A549 (cell line): ENCODE data around the gene VAV3. TPM values are rescaled to one million over a fixed set of nuclear protein-coding genes. Genes with fewer than 3 reads are reported as not detected.

Source experiments
- ATAC-seq, 2 experiments: fragments of 200-7000 bp in 1 of 2; fragments of >200 bp in 1 of 2; cut with Nextera tagmentation in 1 of 2; cut with Tn5 transposase in 1 of 2; 3 replicates each; pipeline versions ENCODE4 v1.8.0 to v1.9.1; 2018 to 2020; ENCODE audit warnings: mild to moderate bottlenecking in 1 of 2, moderate library complexity in 1 of 2
- CTCF ChIA-PET: fragments of 300-600 bp; sonication (Branson Sonifier 250); formaldehyde crosslinking; extraction: SDS; loops from one replicate; lab custom pipeline; 2021; ENCODE audit warnings: antibody characterized with exemption, inconsistent platforms; lab: Yijun Ruan, JAX
- POLR2A ChIA-PET: fragments of 350-600 bp; formaldehyde crosslinking; extraction: SDS; loops from one replicate; lab custom pipeline; 2021; ENCODE audit warnings: antibody characterized with exemption, inconsistent platforms; lab: Yijun Ruan, JAX
- DNase-seq, 2 experiments: peaks; one replicate each; pipeline versions ENCODE4 v3.0.0 to v3.0.0-alpha.2; 2011 to 2016; ENCODE audit warnings: low read depth in 1 of 2, low spot score in 1 of 2
- FAIRE-seq: peaks from 2 replicates; lab custom pipeline; 2011; peaks lifted over from hg19 to GRCh38; lab: Jason Lieb, UNC
- H3K27ac ChIP-seq, 2 experiments: fragments of >200 bp; sonication (Bioruptor Twin); formaldehyde crosslinking; 3 replicates each; pipeline ENCODE4 v1.5.1; 2016 to 2017
- H3K4me1 ChIP-seq: fragments of >200 bp; sonication (Bioruptor Twin); formaldehyde crosslinking; 3 replicates; pipeline ENCODE4 v1.6.1; 2016
- H3K4me2 ChIP-seq: fragments of >200 bp; sonication (Bioruptor Twin); formaldehyde crosslinking; 3 replicates; pipeline ENCODE4 v1.6.1; 2016
- H3K4me3 ChIP-seq: fragments of >200 bp; sonication (Bioruptor Twin); formaldehyde crosslinking; 3 replicates; pipeline ENCODE4 v1.5.1; 2016
- H3K9me3 ChIP-seq: fragments of >200 bp; sonication (Bioruptor Twin); formaldehyde crosslinking; 3 replicates; pipeline ENCODE4 v1.6.1; 2016
- CTCF ChIP-seq: fragments of >200 bp; sonication (Bioruptor Twin); formaldehyde crosslinking; IDR thresholded peaks from 3 replicates; pipeline ENCODE4 v1.5.1; 2016
- EHMT2 ChIP-seq: fragments of 200-600 bp; sonication (generic); IDR thresholded peaks from 2 replicates; pipeline ENCODE4 v1.6.1; 2016; ENCODE audit warnings: antibody characterized with exemption, low read depth, mild to moderate bottlenecking, moderate library complexity
- FOSL2 ChIP-seq, 2 experiments: fragments of 450-650 bp in 1 of 2; fragments of >200 bp in 1 of 2; sonication (Bioruptor Twin) in 1 of 2; formaldehyde crosslinking; IDR thresholded peaks; 2 replicates each; pipeline versions ENCODE4 v1.5.0 to v1.6.1; 2016 to 2020; ENCODE audit warnings: mild to moderate bottlenecking in 1 of 2, moderate library complexity in 1 of 2
- HES2 ChIP-seq: fragments of >200 bp; sonication (Bioruptor Twin); formaldehyde crosslinking; IDR thresholded peaks from 2 replicates; pipeline ENCODE4 v1.6.1; 2016
- HOXB5 ChIP-seq: fragments of 250-450 bp; sonication (Bioruptor Pico); IDR thresholded peaks from 2 replicates; pipeline ENCODE4 v1.5.0; 2020; ENCODE audit warnings: mild to moderate bottlenecking, moderate library complexity
- JUN ChIP-seq, 2 experiments: fragments of >200 bp; sonication (Bioruptor Twin); formaldehyde crosslinking; IDR thresholded peaks; 2 replicates in 1 of 2; 3 replicates in 1 of 2; pipeline ENCODE4 v1.6.1; 2016 to 2017
- KDM5A ChIP-seq: fragments of 200-600 bp; sonication (generic); IDR thresholded peaks from 2 replicates; pipeline ENCODE4 v1.6.1; 2016; ENCODE audit warnings: antibody characterized with exemption, mild to moderate bottlenecking
- MAFK ChIP-seq: fragments of 450-650 bp; IDR thresholded peaks from 2 replicates; pipeline ENCODE4 v1.6.1; 2014; ENCODE audit not compliant: partially characterized antibody
- MYC ChIP-seq: IDR thresholded peaks from 2 replicates; pipeline ENCODE4 v1.6.1; 2012; ENCODE audit warnings: mild to moderate bottlenecking, inconsistent platforms, low read length, improper control_type of control experiment, borderline replicate concordance
- POLR2A ChIP-seq: IDR thresholded peaks from 2 replicates; pipeline ENCODE4 v1.6.1; 2012; ENCODE audit warnings: mild to moderate bottlenecking, low read length
- POLR2AphosphoS2 ChIP-seq: conservative IDR thresholded peaks from 2 replicates; pipeline ENCODE4 v1.6.1; 2012; ENCODE audit warnings: low read length, improper control_type of control experiment, inconsistent platforms
- RAD21 ChIP-seq, 2 experiments: fragments of >200 bp in 1 of 2; sonication (Bioruptor Twin) in 1 of 2; formaldehyde crosslinking in 1 of 2; IDR thresholded peaks in 1 of 2; conservative IDR thresholded peaks in 1 of 2; 2 replicates in 1 of 2; 3 replicates in 1 of 2; pipeline ENCODE4 v1.6.1; 2012 to 2018; ENCODE audit warnings: inconsistent platforms in 1 of 2
- RARB ChIP-seq: fragments of 250-450 bp; sonication (Bioruptor Pico); IDR thresholded peaks from 2 replicates; pipeline ENCODE4 v1.8.0; 2021; ENCODE audit warnings: mild to moderate bottlenecking, moderate library complexity
- REST ChIP-seq: fragments of 200-600 bp; sonication (generic); IDR thresholded peaks from 2 replicates; pipeline ENCODE4 v1.6.1; 2016; ENCODE audit warnings: antibody characterized with exemption, mild to moderate bottlenecking, moderate library complexity
- RNF2 ChIP-seq: fragments of 200-600 bp; sonication (generic); IDR thresholded peaks from 2 replicates; pipeline ENCODE4 v1.6.1; 2016; ENCODE audit warnings: low read depth, mild to moderate bottlenecking, antibody characterized with exemption, moderate library complexity, borderline replicate concordance
- SMC3 ChIP-seq: fragments of >200 bp; sonication (Bioruptor Twin); formaldehyde crosslinking; IDR thresholded peaks from 3 replicates; pipeline ENCODE4 v1.6.1; 2018; ENCODE audit warnings: inconsistent platforms
- TFCP2L1 ChIP-seq: fragments of 250-450 bp; sonication (Bioruptor Pico); IDR thresholded peaks from 2 replicates; pipeline ENCODE4 v1.5.0; 2021; ENCODE audit warnings: mild to moderate bottlenecking
- ZFP36 ChIP-seq: fragments of 450-650 bp; IDR thresholded peaks from 2 replicates; pipeline ENCODE4 v1.6.1; 2014; ENCODE audit warnings: borderline replicate concordance; ENCODE audit not compliant: partially characterized antibody
- ZSCAN20 ChIP-seq: fragments of 250-450 bp; sonication (Bioruptor Pico); IDR thresholded peaks from 2 replicates; pipeline ENCODE4 v1.8.0; 2022; ENCODE audit warnings: mild to moderate bottlenecking, moderate library complexity
- WGBS: methylation state at CpG from one replicate; pipeline ENCODE4 v1.1.6; 2017; ENCODE audit errors: missing lambda C conversion rate; 5-methylcytosine and 5-hydroxymethylcytosine counted together
- polyA plus RNA-seq, 4 experiments: library from polyadenylated mRNA; depleted of rRNA in 3 of 4; stranded (reverse); fragments of >200 nt; fragmentation: RNase III in 1 of 4; extraction: RNeasy Plus Mini Kit Qiagen cat#74134 plus additional on column Dnase treatment in 1 of 4; gene quantifications; 2 replicates in 3 of 4; 3 replicates in 1 of 4; pipeline ENCODE4 v1.2.3, GENCODE V29; 2011 to 2017

VAV3 gene
- polyA plus RNA-seq, 2 of the 4 experiments (the other 2 are of a cell fraction), result 12.8 to 22.7 TPM

GRCh38 chr1:107597290-107597689, 367.7 kb downstream of the VAV3 start (continued):
- TF ChIP-seq REST (no peak), TFCP2L1 (no peak)

GRCh38 chr1:107594536-107594935, 370.4 kb downstream of the VAV3 start:
- no peak overlapping the region for H3K27ac ChIP-seq
- H3K4me3 ChIP-seq, result no peak overlapping the region
- TF ChIP-seq EHMT2, result no peak
- TF ChIP-seq POLR2AphosphoS2, result no peak
- TF ChIP-seq RAD21 (conservative IDR thresholded peaks at IDR 0.05 in 1 of 2, IDR thresholded peaks at IDR 0.05 in 1 of 2), result no peak
- TF ChIP-seq RNF2, result no peak
- TF ChIP-seq RARB (CRISPR knock-in tag), result no peak
- TF ChIP-seq JUN (IDR thresholded peaks at IDR 0.05), result no peak
- TF ChIP-seq FOSL2 (IDR thresholded peaks at IDR 0.05), result no peak
- no peak for TF ChIP-seq FOSL2 (CRISPR knock-in tag; IDR thresholded peaks at IDR 0.05)
- DNase-seq (no peak), ATAC-seq (no peak), FAIRE-seq (no peak)
- 91% methylated on average over 1 of the region's 1 CpG for WGBS
- POLR2A ChIA-PET, result no interaction called here
- no peak overlapping the region for H3K4me2 ChIP-seq
- H3K9me3 ChIP-seq, result no peaks in the 10 kb centered on the region
- CTCF ChIA-PET, result no interaction called here
- H3K4me1 ChIP-seq, result peaks cover 20% of the 10 kb centered on the region; the same call in 1 of the 3 replicates

DNA sequence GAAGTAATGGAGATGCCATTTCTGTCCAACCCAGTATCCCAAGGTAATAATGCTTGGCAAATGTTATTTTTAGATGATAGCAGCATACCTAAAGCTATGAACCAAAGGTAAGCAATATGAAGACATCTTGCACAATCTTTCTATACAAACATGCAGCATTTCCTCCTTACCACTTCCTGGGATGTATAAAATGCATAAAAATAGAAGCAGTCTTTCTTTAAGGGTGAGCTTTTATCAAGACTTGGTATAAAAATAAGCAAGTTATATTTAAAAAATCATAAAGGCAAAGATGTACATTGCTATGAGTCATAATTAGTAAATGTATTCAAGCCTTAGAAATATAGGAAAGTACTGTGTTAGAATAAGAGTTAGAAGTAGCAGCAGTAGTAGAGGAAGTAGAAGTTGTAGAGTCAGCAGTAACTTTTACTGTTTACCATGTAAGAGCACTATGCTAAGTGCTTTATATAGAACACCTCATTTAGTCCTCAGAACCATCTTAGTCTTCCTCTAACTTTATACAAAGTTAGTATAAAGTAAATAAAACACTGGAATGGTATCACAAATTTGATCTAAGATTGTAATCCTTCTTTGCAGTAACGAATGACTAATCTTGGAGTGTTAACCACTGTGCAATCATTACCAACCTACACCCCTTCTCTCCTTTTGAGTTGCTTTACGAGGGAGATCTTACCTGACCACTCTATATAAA, 371.3 kb downstream of the VAV3 start:
- 0 out of 3 replicates have a peak overlapping the region, but pooled peaks have one; percentile 17 for H3K4me2 ChIP-seq
- ATAC-seq (no peak), FAIRE-seq (no peak), DNase-seq (no peak)
- ChIA-PET CTCF (no interaction called here), POLR2A (no interaction called here)
- TF ChIP-seq ZFP36 (no peak), SMC3 (no peak), ZSCAN20 (CRISPR knock-in tag) (no peak), HES2 (no peak), MAFK (no peak), MYC (no peak), KDM5A (no peak), POLR2A (no peak), HOXB5 (CRISPR knock-in tag) (no peak), CTCF (no peak)
- no peak overlapping the region for H3K27ac ChIP-seq
- no peak overlapping the region for H3K4me3 ChIP-seq
- WGBS, result 67% methylated on average over 2 of the region's 2 CpGs
- H3K4me1 ChIP-seq, result peaks cover 17% of the 10 kb centered on the region; the same call in 1 of the 3 replicates
- H3K9me3 ChIP-seq, result no peaks in the 10 kb centered on the region
